ENCODE data around the gene GDAP1L1.

GDAP1L1 gene

DNA sequence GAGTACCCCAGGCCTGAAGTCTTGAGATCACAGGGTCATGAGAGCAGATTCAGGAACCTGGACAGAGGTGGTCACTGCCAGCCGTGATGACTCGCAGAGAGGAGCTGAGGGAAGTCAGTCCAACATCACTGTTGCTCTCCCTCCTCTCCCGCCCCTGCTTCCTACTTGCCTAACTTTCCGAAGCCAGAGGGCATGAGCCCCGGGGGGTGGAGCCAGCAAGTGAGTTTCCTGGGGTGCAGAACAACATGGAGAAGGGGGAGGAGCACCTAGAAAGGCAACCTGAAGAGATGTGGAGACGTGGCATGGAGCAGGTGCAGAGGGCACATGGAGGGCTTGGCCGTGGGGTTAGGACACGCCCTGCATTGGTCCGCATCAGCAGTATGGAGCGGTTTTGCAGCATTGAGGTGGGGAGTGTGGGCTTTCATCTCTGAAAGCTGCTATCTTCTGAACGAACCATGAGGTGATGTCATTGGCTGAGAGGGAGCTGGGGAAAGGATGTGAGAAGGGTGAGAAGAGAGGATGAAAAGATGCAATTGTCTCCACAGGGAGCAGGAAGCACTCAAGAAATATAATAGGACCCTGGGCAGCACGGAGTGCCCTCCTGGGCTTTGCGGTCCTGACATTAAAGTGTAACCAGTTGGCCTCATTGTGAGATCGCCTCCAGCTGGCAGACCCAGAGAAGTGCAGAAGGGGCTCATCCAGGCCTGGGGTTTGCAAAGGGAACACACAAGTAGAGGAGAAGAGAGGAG is 25.0 kb downstream of the GDAP1L1 start:
- DNase-seq (ENCODE audit: low read depth) = no peak
- H3K4me3 ChIP-seq (ENCODE audit: low read length) = no peak overlapping the region
- TF ChIP-seq, protein P1, sequence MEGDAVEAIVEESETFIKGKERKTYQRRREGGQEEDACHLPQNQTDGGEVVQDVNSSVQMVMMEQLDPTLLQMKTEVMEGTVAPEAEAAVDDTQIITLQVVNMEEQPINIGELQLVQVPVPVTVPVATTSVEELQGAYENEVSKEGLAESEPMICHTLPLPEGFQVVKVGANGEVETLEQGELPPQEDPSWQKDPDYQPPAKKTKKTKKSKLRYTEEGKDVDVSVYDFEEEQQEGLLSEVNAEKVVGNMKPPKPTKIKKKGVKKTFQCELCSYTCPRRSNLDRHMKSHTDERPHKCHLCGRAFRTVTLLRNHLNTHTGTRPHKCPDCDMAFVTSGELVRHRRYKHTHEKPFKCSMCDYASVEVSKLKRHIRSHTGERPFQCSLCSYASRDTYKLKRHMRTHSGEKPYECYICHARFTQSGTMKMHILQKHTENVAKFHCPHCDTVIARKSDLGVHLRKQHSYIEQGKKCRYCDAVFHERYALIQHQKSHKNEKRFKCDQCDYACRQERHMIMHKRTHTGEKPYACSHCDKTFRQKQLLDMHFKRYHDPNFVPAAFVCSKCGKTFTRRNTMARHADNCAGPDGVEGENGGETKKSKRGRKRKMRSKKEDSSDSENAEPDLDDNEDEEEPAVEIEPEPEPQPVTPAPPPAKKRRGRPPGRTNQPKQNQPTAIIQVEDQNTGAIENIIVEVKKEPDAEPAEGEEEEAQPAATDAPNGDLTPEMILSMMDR (IDR thresholded peaks at IDR 0.05; ENCODE audit: insufficient read depth, low read depth, low read length, missing control alignments) = no peak

DNA sequence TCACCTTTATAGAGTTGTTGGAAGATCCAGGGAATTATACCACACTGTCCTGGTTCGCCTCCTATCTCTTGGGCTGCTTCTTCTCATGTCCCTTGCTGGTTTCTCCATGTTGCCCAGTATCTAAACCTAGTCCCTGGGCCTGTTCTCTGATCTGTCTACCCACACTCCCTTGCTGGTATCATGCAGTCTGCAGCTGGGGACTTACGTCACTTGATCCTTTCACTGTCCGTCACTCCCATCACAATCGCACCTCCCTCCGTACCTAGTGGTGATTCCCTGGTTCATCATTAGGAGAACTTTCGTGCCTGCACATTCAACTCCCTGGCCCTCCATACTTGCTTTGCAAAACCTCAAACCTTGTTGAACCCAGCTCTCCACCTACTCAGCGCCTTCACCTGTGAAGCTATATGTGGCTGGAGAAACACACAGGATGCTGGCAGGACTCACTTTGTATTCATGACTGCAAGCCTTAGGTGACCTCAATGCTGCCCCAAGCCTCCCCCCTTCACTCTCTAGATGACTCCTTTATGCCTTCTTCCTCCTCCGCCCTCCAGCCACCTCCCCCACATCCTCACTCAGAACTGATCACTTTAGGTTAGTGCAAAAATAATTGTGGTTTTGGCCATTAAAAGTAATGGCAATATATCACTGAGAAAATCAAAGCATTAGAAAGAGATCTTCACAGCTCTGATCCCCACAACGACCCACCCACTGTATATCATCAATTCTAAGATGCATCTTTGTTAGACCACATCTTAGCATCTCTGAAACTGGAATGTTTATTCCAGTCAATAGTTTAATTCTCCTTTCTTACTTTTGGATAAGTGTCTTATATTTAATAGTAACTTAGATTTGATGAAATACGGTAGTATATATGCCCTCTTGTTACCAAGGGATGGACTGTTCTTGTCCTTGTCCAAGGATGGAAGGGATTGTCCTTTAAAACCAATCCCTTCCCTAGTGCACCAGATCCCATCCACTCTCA is 26.4 kb downstream of the GDAP1L1 start:
- DNase-seq (ENCODE audit: low read depth) = no peak

DNA sequence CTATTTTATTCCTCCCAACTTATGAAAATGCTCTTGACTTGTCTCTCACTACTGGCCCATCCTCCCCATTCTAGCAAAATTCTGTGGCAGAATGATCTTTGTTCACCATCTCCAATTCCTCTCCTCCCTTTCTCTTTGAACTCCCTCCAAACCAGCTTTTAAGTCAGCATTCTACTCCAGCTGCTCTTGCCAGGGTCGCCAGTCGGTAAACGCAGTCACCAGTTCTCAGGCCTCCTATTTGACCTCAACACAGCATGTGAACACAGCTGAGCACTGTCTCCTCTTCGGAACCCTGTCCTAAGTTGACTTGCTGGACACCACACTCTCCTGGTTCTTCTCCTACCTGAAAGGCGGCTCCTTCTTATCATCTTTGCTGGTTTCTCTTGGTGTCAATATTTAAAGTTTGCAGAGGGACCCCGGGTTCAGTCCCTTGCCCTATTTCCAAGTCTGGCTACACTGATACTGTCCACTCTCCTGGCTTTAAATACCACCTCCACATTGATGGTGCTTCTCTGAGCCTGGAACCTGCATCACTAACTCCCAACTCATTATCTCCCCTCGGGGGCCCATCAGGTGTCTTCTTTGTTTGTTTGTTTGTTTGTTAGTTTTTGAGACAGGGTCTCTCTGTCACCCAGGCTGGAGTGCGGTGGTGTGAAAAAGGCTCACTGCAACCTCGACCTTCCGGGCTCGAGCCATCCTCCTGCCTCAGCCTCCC is 27.4 kb downstream of the GDAP1L1 start:
- TF ChIP-seq, protein P1 (IDR thresholded peaks at IDR 0.05; ENCODE audit: insufficient read depth, low read depth, low read length, missing control alignments) = no peak
- no peak for DNase-seq (ENCODE audit: low read depth)
- no peak overlapping the region for H3K4me3 ChIP-seq (ENCODE audit: low read length)

More for the DNA sequence above, 26.4 kb downstream of the GDAP1L1 start:
- TF ChIP-seq, protein P1 (IDR thresholded peaks at IDR 0.05; ENCODE audit: insufficient read depth, low read depth, low read length, missing control alignments) = no peak
- H3K4me3 ChIP-seq (ENCODE audit: low read length) = no peak overlapping the region

DNA sequence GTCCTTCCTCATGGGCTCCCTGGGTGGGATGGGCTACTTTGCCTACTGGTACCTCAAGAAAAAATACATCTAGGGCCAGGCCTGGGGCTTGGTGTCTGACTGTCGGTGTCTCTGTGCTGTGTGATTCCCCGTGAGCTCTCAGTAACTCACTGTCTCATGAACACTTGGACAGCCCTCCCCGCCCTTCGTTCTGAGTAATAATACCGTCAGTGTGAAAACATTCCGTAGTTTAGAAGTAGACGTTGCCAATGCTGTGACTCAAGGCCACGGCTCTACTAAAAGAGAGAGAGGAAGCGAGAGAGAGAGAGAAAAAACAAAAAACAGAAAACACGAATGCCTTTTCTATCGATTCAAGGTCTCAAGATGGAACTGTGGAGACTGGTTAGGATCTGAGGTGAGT is 32.1 kb downstream of the GDAP1L1 start:
- TF ChIP-seq, protein P1 (IDR thresholded peaks at IDR 0.05; ENCODE audit: insufficient read depth, low read depth, low read length, missing control alignments) = no peak
- no peak overlapping the region for H3K4me3 ChIP-seq (ENCODE audit: low read length)
- peak; percentile 63 for DNase-seq (ENCODE audit: low read depth)

DNA sequence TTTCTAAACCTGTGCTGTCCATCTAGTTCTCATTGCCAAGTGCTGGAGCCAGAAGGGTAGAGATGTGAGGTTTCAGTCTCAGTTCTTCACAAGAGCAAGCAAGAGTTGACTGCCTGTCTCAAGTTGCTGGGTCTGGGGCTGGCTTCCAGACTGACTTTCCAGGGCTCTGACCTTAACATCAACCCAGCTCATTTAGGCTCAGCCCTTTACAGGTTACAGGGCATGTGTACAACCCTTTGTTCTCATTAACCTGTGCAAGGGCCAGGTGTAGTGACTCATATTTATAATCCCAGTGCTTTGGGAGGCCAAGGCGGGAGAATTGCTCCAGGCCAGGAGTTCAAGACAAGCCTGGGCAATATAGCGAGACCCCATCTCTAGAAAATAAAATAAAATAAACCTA is 33.3 kb downstream of the GDAP1L1 start:
- TF ChIP-seq, protein P1 (IDR thresholded peaks at IDR 0.05; ENCODE audit: insufficient read depth, low read depth, low read length, missing control alignments) = no peak
- no peak overlapping the region for H3K4me3 ChIP-seq (ENCODE audit: low read length)
- no peak for DNase-seq (ENCODE audit: low read depth)

DNA sequence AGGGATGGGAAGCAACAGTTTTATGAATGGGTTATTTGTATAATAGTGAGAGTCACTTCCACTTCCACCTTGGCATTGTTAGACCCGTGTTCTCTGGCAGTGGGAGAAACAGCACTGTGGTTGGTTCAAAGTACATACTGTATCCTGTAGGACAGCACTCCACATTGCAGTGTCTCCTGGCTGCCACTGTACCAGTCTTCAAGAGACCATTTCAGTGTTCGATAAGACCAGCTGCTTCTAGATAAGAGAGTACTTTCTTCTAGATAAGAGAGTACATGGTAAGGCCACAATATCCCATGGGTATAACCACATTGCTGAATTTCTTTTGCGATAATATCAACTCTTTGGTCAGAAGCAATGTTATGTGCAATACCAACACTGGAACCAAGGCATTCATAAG is 35.1 kb downstream of the GDAP1L1 start:
- no peak overlapping the region for H3K4me3 ChIP-seq (ENCODE audit: low read length)
- TF ChIP-seq, protein P1 (IDR thresholded peaks at IDR 0.05; ENCODE audit: insufficient read depth, low read depth, low read length, missing control alignments) = no peak
- no peak for DNase-seq (ENCODE audit: low read depth)
